Breast epithelium (tissue), 4 donors: ENCODE data around the gene CD164L2. TPM values are rescaled to one million over a fixed set of nuclear protein-coding genes. Genes with fewer than 3 reads are reported as not detected.
"Not testable (repeated sequence)": the region's sequence is repeated elsewhere in the genome, so short reads cannot be mapped to it uniquely, and the experiment has no call there.

ENCODE experiments used
- DNase-seq, 2 donors: peaks; one replicate each; pipeline ENCODE4 v3.0.0-alpha.2; 2019; ENCODE audit warnings: low spot score in 2 of 2
- H3K27ac ChIP-seq, 2 donors: fragments of 200-600 bp; sonication (generic) in 1 of 2; one replicate each; pipeline ENCODE4 v1.5.1; 2016 to 2019; ENCODE audit warnings: mild to moderate bottlenecking in 1 of 2
- H3K27me3 ChIP-seq, 2 donors: fragments of 200-600 bp; sonication (generic) in 1 of 2; one replicate each; pipeline versions ENCODE4 v1.5.1 to v1.6.0; 2017 to 2019; ENCODE audit warnings: control low read depth in 1 of 2, mild to moderate bottlenecking in 1 of 2
- H3K36me3 ChIP-seq: fragments of 200-600 bp; one replicate; pipeline ENCODE4 v1.5.1; 2019
- H3K4me1 ChIP-seq, 2 donors: fragments of 200-600 bp; sonication (generic); one replicate each; pipeline ENCODE4 v1.5.1; 2016 to 2019; ENCODE audit warnings: control low read depth in 1 of 2
- H3K4me3 ChIP-seq, 3 donors: fragments of 200-600 bp; sonication (generic); 1 replicate in 2 of 3; 2 replicates in 1 of 3; pipeline ENCODE4 v1.5.1; 2016 to 2019; ENCODE audit warnings: mild to moderate bottlenecking in 3 of 3, moderate library complexity in 2 of 3
- H3K9me3 ChIP-seq, 2 donors: fragments of 200-600 bp; sonication (generic) in 1 of 2; one replicate each; pipeline ENCODE4 v1.5.1; 2016 to 2019; ENCODE audit warnings: control low read depth in 1 of 2
- CTCF ChIP-seq, 3 donors: fragments of 450-650 bp; IDR thresholded peaks; one replicate each; pipeline ENCODE4 v1.5.1; 2016 to 2017; ENCODE audit warnings: antibody characterized with exemption in 3 of 3, mild to moderate bottlenecking in 3 of 3, moderate library complexity in 3 of 3
- POLR2A ChIP-seq: fragments of 450-650 bp; IDR thresholded peaks from one replicate; pipeline ENCODE4 v1.6.1; 2016; ENCODE audit warnings: antibody characterized with exemption, mild to moderate bottlenecking, moderate library complexity
- POLR2AphosphoS5 ChIP-seq, 3 donors: sonication (generic); formaldehyde crosslinking; IDR thresholded peaks; one replicate each; pipeline ENCODE4 v1.6.1; 2017; ENCODE audit warnings: antibody characterized with exemption in 3 of 3
- intact Hi-C: fragments of 100-400 bp; cut with DNase I; formaldehyde crosslinking; loops from one replicate; pipeline ENCODE4 v1.15.1; 2023; ENCODE audit warnings: low total_unique reads
- total RNA-seq, 3 donors: library from RNA; depleted of rRNA; stranded (reverse); fragments of >200 nt; gene quantifications; one replicate each; pipeline ENCODE4 v1.1.0, GENCODE V29; 2016

CD164L2 gene
- total RNA-seq, 3 donors from 2014 or later: 0.66 to 5.3 TPM; not detected in 1

DNA sequence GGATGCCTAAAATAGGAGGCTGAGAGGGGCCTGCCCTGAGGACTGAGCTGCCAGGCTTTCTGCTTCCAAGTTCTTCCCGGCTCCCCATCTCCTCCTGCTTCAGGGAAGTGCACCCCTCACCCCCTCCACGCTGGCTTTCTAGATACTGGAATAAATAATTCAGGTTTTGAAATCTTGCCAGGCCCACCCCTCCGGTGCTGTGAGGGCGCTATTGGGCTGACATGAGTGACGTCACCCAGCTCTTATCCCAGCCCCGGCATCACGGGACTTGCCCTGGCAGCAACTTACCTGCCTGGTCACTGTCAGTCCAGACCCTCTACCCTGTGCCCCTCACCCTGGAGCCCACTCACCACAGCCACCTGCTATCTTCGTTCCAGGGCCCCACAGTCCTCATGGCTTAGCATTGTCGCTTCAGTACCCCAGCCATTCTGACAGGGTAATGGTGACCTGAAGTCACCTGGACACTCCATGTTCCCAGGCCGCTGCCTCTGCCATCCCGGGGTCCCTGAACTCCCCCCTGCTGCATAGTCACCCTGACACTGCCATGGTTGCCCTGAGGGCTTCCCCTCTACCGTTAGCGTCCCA is 8.5 kb upstream of the CD164L2 start:
- Histone ChIP-seq H3K27me3 (no peaks in the 10 kb centered on the region), H3K9me3 (no peaks in the 10 kb centered on the region), H3K27ac (peak overlapping the region in 1 of 2 donors; percentile 71), H3K4me3 (peak overlapping the region; percentile 33 to 75 (median 54)), H3K4me1 (peaks cover 0 to 8% of the 10 kb centered on the region in 2 donors), H3K36me3 (no peaks in the 10 kb centered on the region)
- no peak for DNase-seq
- no peak for TF ChIP-seq POLR2A
- TF ChIP-seq POLR2AphosphoS5 (IDR thresholded peaks at IDR 0.05): no peak
- TF ChIP-seq CTCF (IDR thresholded peaks at IDR 0.05): no peak
- intact Hi-C loops: loop anchor here (1.0 to 10.0 kb wide), 4 partner anchors 20 to 273 kb away; partner anchors contain the start of gene AHDC1

- no peak for TF ChIP-seq POLR2A
- TF ChIP-seq CTCF (IDR thresholded peaks at IDR 0.05): peak; percentile 83 to 97 (median 95)
- TF ChIP-seq POLR2AphosphoS5 (IDR thresholded peaks at IDR 0.05): peak in 1 of 3 donors; percentile 38
- Histone ChIP-seq H3K4me1 (peaks cover 0 to 8% of the 10 kb centered on the region in 2 donors), H3K4me3 (no peak overlapping the region), H3K27me3 (no peaks in the 10 kb centered on the region), H3K27ac (no peak overlapping the region), H3K9me3 (no peaks in the 10 kb centered on the region), H3K36me3 (no peaks in the 10 kb centered on the region)
- intact Hi-C loops: no loop called here
- peak; percentile 72 to 79 for DNase-seq
These were observed 5.3 kb upstream of the CD164L2 start for GRCh38 chr1:27388337-27389005.

DNA sequence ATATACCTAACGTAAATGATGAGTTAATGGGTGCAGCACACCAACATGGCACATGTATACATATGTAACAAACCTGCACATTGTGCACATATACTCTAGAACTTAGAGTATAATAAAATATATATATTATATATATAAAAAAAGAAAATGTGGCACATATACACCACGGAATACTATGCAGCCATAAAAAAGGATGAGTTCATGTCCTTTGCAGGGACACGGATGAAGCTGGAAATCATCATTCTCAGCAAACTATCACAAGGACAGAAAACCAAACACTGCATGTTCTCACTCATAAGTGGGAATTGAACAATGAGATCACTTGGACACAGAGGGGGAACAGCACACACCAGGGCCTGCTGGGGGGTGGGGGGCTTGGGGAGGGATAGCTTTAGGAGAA is 1.7 kb upstream of the CD164L2 start:
- H3K4me1 ChIP-seq: peaks cover 4 to 18% of the 10 kb centered on the region in 2 donors
- intact Hi-C loops, H3K36me3 ChIP-seq, H3K27ac ChIP-seq, DNase-seq, H3K9me3 ChIP-seq, H3K27me3 ChIP-seq, H3K4me3 ChIP-seq: not testable (repeated sequence)

DNA sequence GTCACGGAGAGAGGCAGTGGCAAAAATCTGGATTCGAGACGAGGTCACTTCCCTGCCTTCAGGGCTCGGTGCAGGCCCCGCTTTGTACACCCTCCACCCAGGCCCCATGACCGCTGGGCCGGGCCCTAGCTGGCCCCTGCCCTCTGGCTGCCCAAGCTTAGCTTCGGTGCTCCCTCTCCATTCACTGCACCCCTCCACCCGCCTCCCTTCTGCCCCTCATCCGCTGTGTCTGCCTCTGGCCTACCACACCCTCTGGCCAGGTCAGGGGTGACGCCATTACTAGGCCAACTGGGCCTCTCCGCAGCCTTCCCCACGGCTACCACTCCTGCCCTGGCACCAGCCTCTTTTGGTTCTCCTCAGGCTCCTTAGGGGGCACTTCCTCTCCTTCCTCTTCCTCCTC is 528 bp upstream of the CD164L2 start:
- intact Hi-C loops: no loop called here
- Histone ChIP-seq H3K27me3 (no peaks in the 10 kb centered on the region), H3K36me3 (no peaks in the 10 kb centered on the region), H3K27ac (peak overlapping the region in 1 of 2 donors; percentile 45), H3K9me3 (no peaks in the 10 kb centered on the region), H3K4me3 (no peak overlapping the region), H3K4me1 (peaks cover 9 to 24% of the 10 kb centered on the region in 2 donors)
- no peak for DNase-seq
- TF ChIP-seq POLR2A: no peak
- TF ChIP-seq POLR2AphosphoS5 (IDR thresholded peaks at IDR 0.05): no peak
- no peak for TF ChIP-seq CTCF (IDR thresholded peaks at IDR 0.05)

DNA sequence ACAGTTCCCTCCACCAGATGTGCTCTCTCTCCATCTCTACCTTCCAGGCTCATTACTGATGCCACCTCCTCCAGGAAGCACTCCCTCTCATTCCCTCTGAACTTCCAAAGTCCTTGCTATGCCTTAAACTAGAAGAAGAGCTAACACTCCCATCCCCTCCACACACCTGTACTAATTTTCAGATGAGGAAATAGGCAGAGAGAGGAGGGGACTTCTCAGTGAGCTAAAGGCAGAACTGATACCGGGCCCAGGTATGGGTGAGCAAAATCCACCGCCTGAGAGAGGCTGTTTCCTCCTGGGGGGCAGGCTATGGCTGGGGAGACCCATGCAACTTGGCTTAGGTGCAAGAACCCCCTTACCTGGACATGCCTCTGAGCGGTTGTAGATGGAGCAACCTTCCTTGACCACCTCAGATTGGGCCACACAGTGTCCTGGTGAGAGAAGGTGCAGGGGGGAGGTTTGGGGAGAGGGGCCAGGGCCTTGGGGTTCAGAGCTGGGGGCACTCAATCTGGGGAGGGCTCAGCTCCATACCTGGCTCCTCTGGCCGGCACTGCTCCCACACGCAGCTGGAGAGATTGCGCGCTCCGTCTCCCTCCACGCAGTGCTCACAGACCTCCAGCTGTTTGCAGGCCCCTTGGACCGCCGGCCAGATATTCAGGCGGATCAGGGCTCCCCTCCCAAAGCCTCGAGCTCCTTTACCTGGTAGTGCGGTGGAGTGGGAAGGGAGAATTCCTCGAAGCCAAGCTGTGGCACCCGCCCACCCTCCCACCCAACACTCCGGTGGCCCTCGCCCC is 967 bp downstream of the CD164L2 start:
- intact Hi-C loops: no loop called here
- H3K4me1 ChIP-seq: peaks cover 9 to 24% of the 10 kb centered on the region in 2 donors
- H3K27ac ChIP-seq: peak overlapping the region in 1 of 2 donors; percentile 68

More for the DNA sequence above, 967 bp downstream of the CD164L2 start:
- no peak for DNase-seq
- Histone ChIP-seq H3K27me3 (no peaks in the 10 kb centered on the region), H3K4me3 (peak overlapping the region in 2 of 3 donors; percentile 56 to 61), H3K9me3 (no peaks in the 10 kb centered on the region), H3K36me3 (no peaks in the 10 kb centered on the region)
- TF ChIP-seq POLR2AphosphoS5 (IDR thresholded peaks at IDR 0.05): no peak
- no peak for TF ChIP-seq CTCF (IDR thresholded peaks at IDR 0.05)
- TF ChIP-seq POLR2A: no peak
